K562 (cell line): ENCODE data around the gene DNAJC12. TPM values are rescaled to one million over a fixed set of nuclear protein-coding genes. Genes with fewer than 3 reads are reported as not detected.

Experiments used
- ATAC-seq: fragments of 200-7000 bp; cut with Tn5 transposase; 3 replicates; pipeline ENCODE4 v1.9.1; 2020; ENCODE audit warnings: moderate library complexity
- BruUV-seq: library from RNA; stranded (reverse); fragments of 400-500 nt; replicated peaks from 2 replicates; lab custom pipeline; 2021; lab: Mats Ljungman, UMichigan
- CTCF ChIA-PET: fragments of 300-600 bp; formaldehyde crosslinking; extraction: SDS; loops from one replicate; lab custom pipeline; 2021; ENCODE audit warnings: low intra/inter-chr PET ratio; lab: Yijun Ruan, JAX
- POLR2A ChIA-PET: fragments of 300-600, 350-650 bp; sonication (Branson Sonifier 250); formaldehyde crosslinking; extraction: SDS; loops from one replicate; lab custom pipeline; 2021; ENCODE audit warnings: antibody characterized with exemption, inconsistent platforms; lab: Yijun Ruan, JAX
- DNase-seq, 4 experiments: peaks; one replicate each; pipeline versions ENCODE4 v3.0.0 to v3.0.0-alpha.2; 2011 to 2018; ENCODE audit warnings: low spot score in 3 of 4, mixed read lengths in 3 of 4; ENCODE audit errors: extremely low read depth in 1 of 4
- FAIRE-seq: peaks from 2 replicates; lab custom pipeline; 2011; peaks lifted over from hg19 to GRCh38; lab: Jason Lieb, UNC
- H2AFZ ChIP-seq: 2 replicates; pipeline ENCODE4 v1.6.0; 2011; ENCODE audit warnings: low read depth, low read length, control low read depth, inconsistent platforms
- H3K27ac ChIP-seq: fragments of 200-600 bp; 3 replicates; pipeline ENCODE4 v1.8.0; 2011; ENCODE audit warnings: low read depth, mild to moderate bottlenecking, control low read depth, inconsistent platforms, low read length, moderate library complexity, mixed read lengths; ENCODE audit errors: extremely low read depth
- H3K27me3 ChIP-seq, 2 experiments: fragments of 300-600 bp in 1 of 2; 2 replicates in 1 of 2; 3 replicates in 1 of 2; pipeline versions ENCODE4 v1.6.0 to v1.8.0; 2011; ENCODE audit warnings: inconsistent platforms in 2 of 2, low read length in 2 of 2, mild to moderate bottlenecking in 1 of 2, mixed read lengths in 1 of 2, moderate library complexity in 1 of 2; ENCODE audit not compliant: control insufficient read depth in 2 of 2, insufficient read depth in 2 of 2
- H3K36me3 ChIP-seq: fragments of 300-600 bp; 3 replicates; pipeline ENCODE4 v1.8.0; 2011; ENCODE audit warnings: mild to moderate bottlenecking, low read length, inconsistent platforms; ENCODE audit not compliant: control insufficient read depth, insufficient read depth
- H3K4me1 ChIP-seq, 2 experiments: fragments of 200-600 bp in 1 of 2; replicated peaks in 1 of 2; 2 replicates in 1 of 2; 3 replicates in 1 of 2; pipeline versions ENCODE4 v1.5.1 to v1.8.0; 2011; ENCODE audit warnings: inconsistent platforms in 2 of 2, low read length in 2 of 2, mild to moderate bottlenecking in 1 of 2, mixed read lengths in 1 of 2, moderate library complexity in 1 of 2; ENCODE audit not compliant: control insufficient read depth in 2 of 2, insufficient read depth in 2 of 2
- H3K4me2 ChIP-seq: 2 replicates; pipeline ENCODE4 v1.6.1; 2011; ENCODE audit warnings: low read length, control low read depth, inconsistent platforms, mixed read lengths; ENCODE audit not compliant: insufficient read depth
- H3K4me3 ChIP-seq: fragments of 200-600 bp; sonication (generic), shearing (Covaris generic); 2 replicates; pipeline ENCODE4 v1.5.1; 2016; ENCODE audit warnings: control low read depth, inconsistent platforms
- H3K79me2 ChIP-seq: fragments of 200-600 bp; 3 replicates; pipeline ENCODE4 v1.8.0; 2011; ENCODE audit warnings: low read length, inconsistent platforms; ENCODE audit not compliant: control insufficient read depth, insufficient read depth
- H3K9ac ChIP-seq, 2 experiments: 2 replicates each; pipeline versions ENCODE4 v1.6.0 to v1.6.1; 2011; ENCODE audit warnings: low read depth in 2 of 2, low read length in 2 of 2, control low read depth in 1 of 2, inconsistent platforms in 1 of 2, mild to moderate bottlenecking in 1 of 2, mixed read lengths in 1 of 2; ENCODE audit not compliant: insufficient read depth in 1 of 2
- H3K9me1 ChIP-seq: one replicate; pipeline ENCODE4 v1.6.0; 2011; ENCODE audit warnings: inconsistent platforms, mild to moderate bottlenecking, low read length, moderate library complexity; ENCODE audit not compliant: control insufficient read depth, insufficient read depth
- H3K9me3 ChIP-seq: replicated peaks from 2 replicates; pipeline ENCODE4 v1.5.1; 2011; ENCODE audit warnings: low read depth, low read length, inconsistent platforms; ENCODE audit not compliant: control insufficient read depth, insufficient read depth
- H4K20me1 ChIP-seq: replicated peaks from 2 replicates; pipeline ENCODE4 v1.6.1; 2011; ENCODE audit warnings: low read length, inconsistent platforms, mixed read lengths; ENCODE audit not compliant: control insufficient read depth, insufficient read depth
- CBFA2T3 ChIP-seq: fragments of 450-650 bp; IDR thresholded peaks from 2 replicates; pipeline ENCODE4 v1.6.1; 2017
- CBX5 ChIP-seq: IDR thresholded peaks from 2 replicates; pipeline ENCODE4 v1.6.1; 2014; ENCODE audit warnings: low read depth, borderline replicate concordance
- DACH1 ChIP-seq: fragments of 450-650 bp; IDR thresholded peaks from 2 replicates; pipeline ENCODE4 v1.6.1; 2018; ENCODE audit not compliant: partially characterized antibody
- FOXP1 ChIP-seq: sonication (generic); formaldehyde crosslinking; IDR thresholded peaks from 2 replicates; pipeline ENCODE4 v1.8.0; 2022; ENCODE audit warnings: mild to moderate bottlenecking, missing genetic modification reagents
- GABPB2 ChIP-seq: fragments of 250-450 bp; sonication (Bioruptor Pico); conservative IDR thresholded peaks from 2 replicates; pipeline ENCODE4 v1.5.1; 2021; ENCODE audit warnings: mild to moderate bottlenecking
- KDM2B ChIP-seq: fragments of 250-450 bp; sonication (Bioruptor Pico); IDR thresholded peaks from 2 replicates; pipeline ENCODE4 v1.8.0; 2021; ENCODE audit warnings: mild to moderate bottlenecking, moderate library complexity
- MEF2A ChIP-seq: IDR thresholded peaks from 2 replicates; pipeline ENCODE4 v1.6.1; 2011; ENCODE audit warnings: low read depth, mild to moderate bottlenecking, low read length, moderate library complexity; ENCODE audit not compliant: control insufficient read depth
- NRF1 ChIP-seq, 2 experiments: fragments of 450-650 bp; IDR thresholded peaks in 1 of 2; conservative IDR thresholded peaks in 1 of 2; 2 replicates each; pipeline ENCODE4 v1.6.1; 2014; ENCODE audit warnings: mild to moderate bottlenecking in 2 of 2
- POLR2B ChIP-seq: fragments of 450-650 bp; IDR thresholded peaks from 2 replicates; pipeline ENCODE4 v1.6.1; 2018; ENCODE audit warnings: low read depth; ENCODE audit not compliant: partially characterized antibody
- TCF3 ChIP-seq: sonication (generic); formaldehyde crosslinking; IDR thresholded peaks from 2 replicates; pipeline ENCODE4 v1.4.0; 2020; ENCODE audit warnings: mild to moderate bottlenecking, missing genetic modification reagents
- TGIF2 ChIP-seq: sonication (generic); formaldehyde crosslinking; IDR thresholded peaks from 2 replicates; pipeline ENCODE4 v1.8.1; 2022; ENCODE audit warnings: mild to moderate bottlenecking, missing genetic modification reagents, moderate library complexity
- ZBTB1 ChIP-seq: sonication (generic); formaldehyde crosslinking; IDR thresholded peaks from 2 replicates; pipeline ENCODE4 v1.8.1; 2023; ENCODE audit warnings: missing genetic modification reagents, low read depth, mild to moderate bottlenecking, borderline replicate concordance
- ZBTB2 ChIP-seq: fragments of 450-650 bp; IDR thresholded peaks from 2 replicates; pipeline ENCODE4 v1.6.1; 2016; ENCODE audit warnings: antibody characterized with exemption
- ZBTB7A ChIP-seq: IDR thresholded peaks from 2 replicates; pipeline ENCODE4 v1.6.1; 2011; ENCODE audit warnings: low read depth, mild to moderate bottlenecking, low read length, moderate library complexity, borderline replicate concordance; ENCODE audit not compliant: control insufficient read depth
- ZNF282 ChIP-seq: sonication (generic); formaldehyde crosslinking; IDR thresholded peaks from 2 replicates; pipeline ENCODE4 v1.8.1; 2023; ENCODE audit warnings: missing genetic modification reagents
- WGBS: fragments of 100-300 bp; shearing (Covaris generic); methylation state at CpG from one replicate; pipeline ENCODE4 v1.1.6; 2016; ENCODE audit warnings: low coverage, mixed read lengths; ENCODE audit not compliant: insufficient coverage; ENCODE audit errors: missing lambda C conversion rate; 5-methylcytosine and 5-hydroxymethylcytosine counted together
- in situ Hi-C: fragments of 300-500 bp; cut with MboI; formaldehyde crosslinking; loops from 4 replicates; pipeline ENCODE4 v1.15.0; 2018; ENCODE audit warnings: inconsistent platforms, mixed read lengths
- intact Hi-C: fragments of 100-400 bp; cut with micrococcal nuclease; formaldehyde crosslinking; loops from 2 replicates; pipeline ENCODE4 v1.14.2; 2022
- polyA plus RNA-seq, 8 experiments: library from polyadenylated mRNA; depleted of rRNA in 4 of 8; stranded (reverse) in 5 of 8; unstranded in 3 of 8; fragments of >200 nt; fragmentation: Nextera tagmentation in 2 of 8; fragmentation: Illumina TruSeq in 1 of 8; extraction: Ambion mirVana in 2 of 8; extraction: Trizol in 1 of 8; gene quantifications; 2 replicates each; pipeline versions ENCODE4 v1.2.1 to v1.2.3, GENCODE V29; 2011 to 2014; ENCODE audit warnings: inconsistent platforms in 1 of 8, missing spikeins in 1 of 8
- total RNA-seq, 7 experiments: library from RNA; depleted of rRNA in 6 of 7; stranded (reverse); fragments of >200 nt in 6 of 7; fragmentation: Illumina TruSeq in 2 of 7; extraction: Trizol in 2 of 7; gene quantifications; 2 replicates each; pipeline versions ENCODE4 v1.2.1 to v1.2.3, GENCODE V29; 2011 to 2021; ENCODE audit warnings: low replicate concordance in 1 of 7
- TF ChIP-seq, protein P1 (sequence below): fragments of 250-450 bp; sonication (Bioruptor Pico); IDR thresholded peaks from 2 replicates; pipeline ENCODE4 v1.8.0; 2021; ENCODE audit warnings: mild to moderate bottlenecking, moderate library complexity

Gene DNAJC12
- total and polyA plus RNA-seq, 9 of the 15 experiments (the other 6 are each of a cell fraction or from before 2014, with no cell fraction given), result 7.4 to 95.9 (median 68.5) TPM

- ATAC-seq (no peak), DNase-seq (no peak), FAIRE-seq (no peak)
- TF ChIP-seq ZBTB2, result no peak
- TF ChIP-seq TCF3 (CRISPR knock-in tag), result no peak
- TF ChIP-seq POLR2B, result no peak
- no peak for TF ChIP-seq ZBTB1 (CRISPR knock-in tag)
- no peak for TF ChIP-seq CBX5
- TF ChIP-seq CBFA2T3, result no peak
- no peak for TF ChIP-seq DACH1
- no peak for TF ChIP-seq GABPB2 (CRISPR knock-in tag)
- TF ChIP-seq NRF1 (conservative IDR thresholded peaks at IDR 0.05 in 1 of 2, IDR thresholded peaks at IDR 0.05 in 1 of 2), result no peak
- TF ChIP-seq, protein P1, sequence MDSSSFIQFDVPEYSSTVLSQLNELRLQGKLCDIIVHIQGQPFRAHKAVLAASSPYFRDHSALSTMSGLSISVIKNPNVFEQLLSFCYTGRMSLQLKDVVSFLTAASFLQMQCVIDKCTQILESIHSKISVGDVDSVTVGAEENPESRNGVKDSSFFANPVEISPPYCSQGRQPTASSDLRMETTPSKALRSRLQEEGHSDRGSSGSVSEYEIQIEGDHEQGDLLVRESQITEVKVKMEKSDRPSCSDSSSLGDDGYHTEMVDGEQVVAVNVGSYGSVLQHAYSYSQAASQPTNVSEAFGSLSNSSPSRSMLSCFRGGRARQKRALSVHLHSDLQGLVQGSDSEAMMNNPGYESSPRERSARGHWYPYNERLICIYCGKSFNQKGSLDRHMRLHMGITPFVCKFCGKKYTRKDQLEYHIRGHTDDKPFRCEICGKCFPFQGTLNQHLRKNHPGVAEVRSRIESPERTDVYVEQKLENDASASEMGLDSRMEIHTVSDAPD, result no peak
- TF ChIP-seq TGIF2 (CRISPR knock-in tag), result no peak
- TF ChIP-seq KDM2B (CRISPR knock-in tag), result no peak
- no peak for TF ChIP-seq MEF2A
- TF ChIP-seq ZBTB7A, result no peak
- no peak for TF ChIP-seq FOXP1
- no peak for TF ChIP-seq ZNF282 (CRISPR knock-in tag)
- 60% methylated on average over 10 of the region's 10 CpGs for WGBS
- H3K4me2 ChIP-seq, result no peak overlapping the region
- no peaks in the 10 kb centered on the region for H3K27me3 ChIP-seq
- H3K9me3 ChIP-seq, result no peaks in the 10 kb centered on the region
- no peak overlapping the region for H3K9ac ChIP-seq
- H3K79me2 ChIP-seq, result no peaks in the 10 kb centered on the region
- CTCF ChIA-PET, result no interaction called here
- no peak overlapping the region for H3K27ac ChIP-seq
- H3K9me1 ChIP-seq, result no peaks in the 10 kb centered on the region
- no peak overlapping the region for H3K4me3 ChIP-seq
- H3K4me1 ChIP-seq, result no peaks in the 10 kb centered on the region; a peak in 1 of 5 replicates
- POLR2A ChIA-PET, result interaction anchor here (1.0 to 2.6 kb wide), 4 partner anchors 10 to 20 kb away, joined by 3 to 9 read pairs (median 4); partner anchors contain the start of gene SIRT1
- in situ Hi-C loops, result no loop called here
- no TSS peak for BruUV-seq
- H4K20me1 ChIP-seq, result no peaks in the 10 kb centered on the region
- peak overlapping the region; percentile 42; the same call in 1 of the 2 replicates for H2AFZ ChIP-seq
- intact Hi-C loops, result loop anchor here (10.0 kb wide), 1 partner anchor 1030 kb away; no protein-coding TSS in a partner anchor
- no peaks in the 10 kb centered on the region for H3K36me3 ChIP-seq
Measured at GRCh38 chr10:67864607-67865371, 26.8 kb upstream of the DNAJC12 start.
